GM12865 (cell line): ENCODE results near the gene MPRIP.

Source experiments
- DNase-seq: peaks from one replicate; pipeline ENCODE4 v3.0.0; 2010; ENCODE audit warnings: low read depth
- H3K4me3 ChIP-seq: 2 replicates; pipeline ENCODE4 v1.5.1; 2011; ENCODE audit warnings: mild to moderate bottlenecking, low read depth, low read length, control low read depth
- CTCF ChIP-seq: IDR thresholded peaks from 2 replicates; pipeline ENCODE4 v1.5.1; 2011; ENCODE audit warnings: low read length, control low read depth, low read depth, inconsistent platforms; ENCODE audit not compliant: insufficient read depth; ENCODE audit errors: missing control alignments

MPRIP gene

GRCh38 chr17:17140590-17140980 lies 98.3 kb downstream of the MPRIP start:
- no peak for DNase-seq
- no peak for TF ChIP-seq CTCF
- no peak overlapping the region for H3K4me3 ChIP-seq

- no peak for TF ChIP-seq CTCF
- no peak overlapping the region for H3K4me3 ChIP-seq
- no peak for DNase-seq
Measured at GRCh38 chr17:17141279-17141678, 99.0 kb downstream of the MPRIP start.

GRCh38 chr17:17141860-17142552 lies 99.7 kb downstream of the MPRIP start:
- peak; percentile 27 for DNase-seq
- TF ChIP-seq CTCF, result peak; percentile 49
- H3K4me3 ChIP-seq, result no peak overlapping the region

- no peak for DNase-seq
- no peak overlapping the region for H3K4me3 ChIP-seq
- TF ChIP-seq CTCF, result no peak
Measured at GRCh38 chr17:17142556-17142955, 100.3 kb downstream of the MPRIP start.

GRCh38 chr17:17143501-17143900 lies 101.2 kb downstream of the MPRIP start:
- no peak for DNase-seq
- TF ChIP-seq CTCF, result no peak
- H3K4me3 ChIP-seq, result no peak overlapping the region

- DNase-seq, result no peak
- TF ChIP-seq CTCF, result no peak
- no peak overlapping the region for H3K4me3 ChIP-seq
Measured at GRCh38 chr17:17144061-17144460, 101.8 kb downstream of the MPRIP start.
